GM23338 (cell line): Measurements from ENCODE around the gene PPP2R5A.

ENCODE experiments used
- CREB1 ChIP-seq: fragments of 250-450 bp; sonication (Bioruptor Pico); IDR thresholded peaks from 2 replicates; pipeline ENCODE4 v1.5.0; 2020; ENCODE audit warnings: low read depth, mild to moderate bottlenecking, moderate library complexity
- CTCF ChIP-seq, 2 experiments: fragments of 200-600 bp in 1 of 2; sonication (generic) in 1 of 2; conservative IDR thresholded peaks; 2 replicates each; pipeline versions ENCODE4 v1.5.1 to v1.6.1; 2016 to 2017; ENCODE audit warnings: antibody characterized with exemption in 2 of 2, low read depth in 2 of 2, mild to moderate bottlenecking in 2 of 2, moderate library complexity in 1 of 2
- EZH2 ChIP-seq: fragments of 200-600 bp; sonication (generic); IDR thresholded peaks from one replicate; pipeline ENCODE4 v1.8.0; 2017; ENCODE audit warnings: antibody characterized with exemption, mild to moderate bottlenecking, low read depth; ENCODE audit not compliant: unreplicated experiment
- EZH2phosphoT487 ChIP-seq: fragments of 200-600 bp; sonication (generic); IDR thresholded peaks from one replicate; pipeline ENCODE4 v1.8.1; 2018; ENCODE audit warnings: antibody characterized with exemption; ENCODE audit not compliant: unreplicated experiment
- JUNB ChIP-seq: IDR thresholded peaks from one replicate; pipeline ENCODE4 v1.6.1; 2016; ENCODE audit warnings: antibody characterized with exemption; ENCODE audit not compliant: unreplicated experiment
- NANOG ChIP-seq: IDR thresholded peaks from 2 replicates; pipeline ENCODE4 v1.6.1; 2016; ENCODE audit warnings: antibody characterized with exemption, borderline replicate concordance
- POLR2AphosphoS5 ChIP-seq: IDR thresholded peaks from 2 replicates; pipeline ENCODE4 v1.6.1; 2016; ENCODE audit warnings: antibody characterized with exemption, low read depth
- ZNF114 ChIP-seq: fragments of 250-450 bp; sonication (Bioruptor Pico); IDR thresholded peaks from 2 replicates; pipeline ENCODE4 v1.5.0; 2020; ENCODE audit warnings: mild to moderate bottlenecking, moderate library complexity
- TF ChIP-seq, protein P1 (sequence below): IDR thresholded peaks from one replicate; pipeline ENCODE4 v1.6.1; 2018; ENCODE audit warnings: antibody characterized with exemption; ENCODE audit not compliant: unreplicated experiment

GRCh38 chr1:212344905-212345304 lies 59.7 kb downstream of the PPP2R5A start:
- TF ChIP-seq JUNB (no peak), CTCF (conservative IDR thresholded peaks at IDR 0.05; ENCODE audit: low read depth in 2 of 2) (no peak), POLR2AphosphoS5 (no peak), NANOG (no peak), ZNF114 (CRISPR knock-in tag) (no peak), CREB1 (no peak), EZH2 (no peak), EZH2phosphoT487 (no peak)
- TF ChIP-seq, protein P1, sequence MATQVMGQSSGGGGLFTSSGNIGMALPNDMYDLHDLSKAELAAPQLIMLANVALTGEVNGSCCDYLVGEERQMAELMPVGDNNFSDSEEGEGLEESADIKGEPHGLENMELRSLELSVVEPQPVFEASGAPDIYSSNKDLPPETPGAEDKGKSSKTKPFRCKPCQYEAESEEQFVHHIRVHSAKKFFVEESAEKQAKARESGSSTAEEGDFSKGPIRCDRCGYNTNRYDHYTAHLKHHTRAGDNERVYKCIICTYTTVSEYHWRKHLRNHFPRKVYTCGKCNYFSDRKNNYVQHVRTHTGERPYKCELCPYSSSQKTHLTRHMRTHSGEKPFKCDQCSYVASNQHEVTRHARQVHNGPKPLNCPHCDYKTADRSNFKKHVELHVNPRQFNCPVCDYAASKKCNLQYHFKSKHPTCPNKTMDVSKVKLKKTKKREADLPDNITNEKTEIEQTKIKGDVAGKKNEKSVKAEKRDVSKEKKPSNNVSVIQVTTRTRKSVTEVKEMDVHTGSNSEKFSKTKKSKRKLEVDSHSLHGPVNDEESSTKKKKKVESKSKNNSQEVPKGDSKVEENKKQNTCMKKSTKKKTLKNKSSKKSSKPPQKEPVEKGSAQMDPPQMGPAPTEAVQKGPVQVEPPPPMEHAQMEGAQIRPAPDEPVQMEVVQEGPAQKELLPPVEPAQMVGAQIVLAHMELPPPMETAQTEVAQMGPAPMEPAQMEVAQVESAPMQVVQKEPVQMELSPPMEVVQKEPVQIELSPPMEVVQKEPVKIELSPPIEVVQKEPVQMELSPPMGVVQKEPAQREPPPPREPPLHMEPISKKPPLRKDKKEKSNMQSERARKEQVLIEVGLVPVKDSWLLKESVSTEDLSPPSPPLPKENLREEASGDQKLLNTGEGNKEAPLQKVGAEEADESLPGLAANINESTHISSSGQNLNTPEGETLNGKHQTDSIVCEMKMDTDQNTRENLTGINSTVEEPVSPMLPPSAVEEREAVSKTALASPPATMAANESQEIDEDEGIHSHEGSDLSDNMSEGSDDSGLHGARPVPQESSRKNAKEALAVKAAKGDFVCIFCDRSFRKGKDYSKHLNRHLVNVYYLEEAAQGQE: no peak
